ENCODE results near the gene PLEKHA6. TPM values are rescaled to one million over a fixed set of nuclear protein-coding genes. Genes with fewer than 3 reads are reported as not detected.

The PLEKHA6 gene
- total and polyA plus RNA-seq, 2 of the 8 experiments (the other 6 are each of a cell fraction or from before 2014, with no cell fraction given): 4.8 to 20.2 TPM

GRCh38 chr1:204248954-204249353, 110.8 kb downstream of the PLEKHA6 start (continued):
- TF ChIP-seq EP300 (IDR thresholded peaks at IDR 0.05; ENCODE audit: borderline replicate concordance in 1 of 2, low read depth in 2 of 2, low read length in 2 of 2): no peak
- TF ChIP-seq, protein P1, sequence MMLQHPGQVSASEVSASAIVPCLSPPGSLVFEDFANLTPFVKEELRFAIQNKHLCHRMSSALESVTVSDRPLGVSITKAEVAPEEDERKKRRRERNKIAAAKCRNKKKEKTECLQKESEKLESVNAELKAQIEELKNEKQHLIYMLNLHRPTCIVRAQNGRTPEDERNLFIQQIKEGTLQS (IDR thresholded peaks at IDR 0.05; ENCODE audit: insufficient read depth, low read depth, low read length): no peak
